ENCODE data around the gene MAD2L1. TPM values are rescaled to one million over a fixed set of nuclear protein-coding genes. Genes with fewer than 3 reads are reported as not detected.
A peak's percentile ranks its signal among the peaks of the same experiment; 100 is the strongest.

Gene MAD2L1
- total and polyA plus RNA-seq, 2 of the 4 experiments (the other 2 are of a cell fraction): 13.6 to 15.2 TPM

DNA sequence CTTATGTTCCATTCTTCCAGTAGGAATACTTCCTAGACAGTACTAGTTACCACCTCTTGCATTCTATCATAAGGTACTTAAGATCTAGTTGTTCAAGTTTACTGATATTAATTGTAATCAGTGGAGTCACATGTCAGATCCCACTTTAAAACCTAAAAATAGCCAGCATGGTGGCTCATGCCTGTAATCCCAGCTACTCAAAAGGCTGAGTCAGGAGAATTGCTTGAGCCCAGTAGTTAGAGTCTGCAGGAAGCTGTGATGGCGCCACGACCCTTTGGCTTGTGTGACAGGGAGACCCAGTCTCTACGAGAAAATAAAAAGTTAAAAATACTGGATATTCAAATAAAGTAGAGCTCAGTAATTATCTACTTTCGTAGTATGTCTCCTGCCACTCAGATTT lies 57.7 kb downstream of the MAD2L1 start:
- dilution Hi-C loops (cut with HindIII; ENCODE audit: low sequenced_read_pairs, unreplicated experiment) (no loop called here), intact Hi-C loops (cut with micrococcal nuclease) (no loop called here), in situ Hi-C loops (cut with MboI; ENCODE audit: low sequenced_read_pairs) (no loop called here)
- 0 out of 2 replicates have a peak overlapping the region, but pooled peaks have one; percentile 29 for H3K4ac ChIP-seq (ENCODE audit: low read depth, low read length)
- H3K36me3 ChIP-seq (ENCODE audit: control insufficient read depth, insufficient read depth, low read length): no peaks in the 10 kb centered on the region
- 94% methylated on average over 3 of the region's 4 CpGs; no CpG with 5 or more reads in 1 of the 2 experiments for WGBS, 2 experiments (ENCODE audit: extremely low coverage in 2 of 2, insufficient read length in 1 of 2)
- H3K9ac ChIP-seq (ENCODE audit: low read depth, low read length): no peak overlapping the region
- H4K20me1 ChIP-seq (ENCODE audit: insufficient read depth, low read length): no peaks in the 10 kb centered on the region
- ChIA-PET POLR2A (ENCODE audit: unreplicated experiment) (no interaction called here), CTCF (no interaction called here)
- peak overlapping the region; percentile 79; the same call in 1 of the 2 replicates for H2AK5ac ChIP-seq (ENCODE audit: low read depth, low read length)
- 0 out of 2 replicates have a peak overlapping the region, but pooled peaks have one; percentile 10 for H3K18ac ChIP-seq (ENCODE audit: low read depth, low read length)
- H3K14ac ChIP-seq (replicated peaks; ENCODE audit: low read depth, low read length): no peak overlapping the region
- peak overlapping the region; percentile 42 for H2BK5ac ChIP-seq (ENCODE audit: low read depth, low read length, poor library complexity, severe bottlenecking)
- H4K5ac ChIP-seq (ENCODE audit: low read depth, low read length): no peak overlapping the region
- peaks cover 7% of the 10 kb centered on the region for H3K9me1 ChIP-seq (ENCODE audit: insufficient read depth, low read length)
- no peak overlapping the region for H4K91ac ChIP-seq (ENCODE audit: insufficient read depth, low read depth, low read length)
- no peak overlapping the region for H2BK20ac ChIP-seq (ENCODE audit: low read depth, low read length)
- no peaks in the 10 kb centered on the region for H3K9me3 ChIP-seq (ENCODE audit: control insufficient read depth, insufficient read depth, low read length)
- H3K4me3 ChIP-seq (ENCODE audit: insufficient read depth, low read depth, low read length): no peak overlapping the region
- H3K4me2 ChIP-seq (ENCODE audit: low read depth, low read length): no peak overlapping the region
- no peak overlapping the region for H4K8ac ChIP-seq (ENCODE audit: low read depth in 2 of 2, low read length in 2 of 2)
- no peak for DNase-seq
- no TSS peak for BruUV-seq (replicated peaks)
- no peak overlapping the region for H3K56ac ChIP-seq (ENCODE audit: extremely low read depth, insufficient read depth, low read length)
- no peak for ATAC-seq (ENCODE audit: low read depth)
- no peak overlapping the region for H2AFZ ChIP-seq (replicated peaks; ENCODE audit: low read length, poor library complexity)
- H3K79me1 ChIP-seq (ENCODE audit: low read depth in 1 of 2, low read length in 2 of 2): no peaks in the 10 kb centered on the region
- H3K27ac ChIP-seq (ENCODE audit: insufficient read depth, low read length): no peak overlapping the region
- no peaks in the 10 kb centered on the region for H3K27me3 ChIP-seq (ENCODE audit: control insufficient read depth, insufficient read depth, low read length)
- no peak overlapping the region; the same call in 2 of the 3 replicates for H2BK15ac ChIP-seq (ENCODE audit: low read depth, low read length)
- H3K4me1 ChIP-seq (ENCODE audit: control insufficient read depth, insufficient read depth, low read length): peaks cover 10% of the 10 kb centered on the region
- 0 out of 2 replicates have a peak overlapping the region, but pooled peaks have one; percentile 37 for H2BK120ac ChIP-seq (ENCODE audit: low read depth, low read length)
- no peak overlapping the region for H2AK9ac ChIP-seq (replicated peaks; ENCODE audit: low read depth, low read length, poor library complexity)
- peak; percentile 67 for TF ChIP-seq MAFK (IDR thresholded peaks at IDR 0.05; ENCODE audit: low read depth, low read length)
- TF ChIP-seq, protein P1, sequence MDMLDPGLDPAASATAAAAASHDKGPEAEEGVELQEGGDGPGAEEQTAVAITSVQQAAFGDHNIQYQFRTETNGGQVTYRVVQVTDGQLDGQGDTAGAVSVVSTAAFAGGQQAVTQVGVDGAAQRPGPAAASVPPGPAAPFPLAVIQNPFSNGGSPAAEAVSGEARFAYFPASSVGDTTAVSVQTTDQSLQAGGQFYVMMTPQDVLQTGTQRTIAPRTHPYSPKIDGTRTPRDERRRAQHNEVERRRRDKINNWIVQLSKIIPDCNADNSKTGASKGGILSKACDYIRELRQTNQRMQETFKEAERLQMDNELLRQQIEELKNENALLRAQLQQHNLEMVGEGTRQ (IDR thresholded peaks at IDR 0.05; ENCODE audit: low read depth, low read length): no peak
- no peak overlapping the region for H3K23ac ChIP-seq (ENCODE audit: low read depth, low read length)

All from IMR-90 (cell line).